Measurements from ENCODE around the gene LAMA3. TPM values are rescaled to one million over a fixed set of nuclear protein-coding genes. Genes with fewer than 3 reads are reported as not detected.

The LAMA3 gene
- total and polyA plus RNA-seq, 2 of the 13 experiments (the other 11 are each of a cell fraction or from before 2014, with no cell fraction given), result 0.45 to 2.2 TPM

DNA sequence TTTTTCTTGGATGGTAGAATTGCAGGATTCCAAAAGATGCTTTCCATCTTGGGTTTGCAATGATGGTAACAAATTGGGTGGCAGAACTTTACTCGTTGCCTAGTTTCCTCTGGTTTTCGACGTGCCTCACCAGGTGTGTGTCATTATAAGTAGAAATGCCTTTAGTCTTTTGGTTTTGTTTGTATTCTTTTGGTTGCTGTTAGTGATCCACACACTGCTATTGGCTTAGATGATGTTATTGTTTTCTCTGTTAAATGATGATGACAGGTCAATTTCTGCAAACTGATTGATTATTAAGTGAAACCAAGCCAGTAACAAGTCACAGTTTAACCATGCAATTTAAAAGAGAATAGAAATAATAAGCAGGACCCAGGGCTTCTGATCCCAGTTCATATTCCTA, 6.1 kb upstream of the LAMA3 start:
- no peaks in the 10 kb centered on the region; the same call in 1 of the 2 replicates for H3K4me1 ChIP-seq (ENCODE audit: insufficient read depth, low read length)
- FAIRE-seq (no peak), DNase-seq (ENCODE audit: low spot score) (no peak), ATAC-seq (no peak)
- H3K36me3 ChIP-seq (replicated peaks in 1 of 2; ENCODE audit: control insufficient read depth in 1 of 2, insufficient read depth in 2 of 2, low read length in 2 of 2), result no peaks in the 10 kb centered on the region
- WGBS (ENCODE audit: low lambda C conversion rate), result 76% methylated on average over 3 of the region's 3 CpGs
- H3K9ac ChIP-seq (ENCODE audit: insufficient read depth, low read depth, low read length), result no peak overlapping the region
- H3K9me3 ChIP-seq (ENCODE audit: low read length), result no peaks in the 10 kb centered on the region
- H4K20me1 ChIP-seq (ENCODE audit: insufficient read depth, low read length), result no peaks in the 10 kb centered on the region
- no peak overlapping the region for H2AFZ ChIP-seq (ENCODE audit: low read length)
- in situ Hi-C loops (cut with HindIII; ENCODE audit: extremely low pct_ligation_motif_present, low pct_unique_long_range_greater_than_20kb), result no loop called here
- H3K4me3 ChIP-seq (replicated peaks in 1 of 3; ENCODE audit: insufficient read depth in 1 of 3, low read depth in 2 of 3, low read length in 3 of 3), result no peak overlapping the region
- H3K27me3 ChIP-seq (ENCODE audit: control insufficient read depth in 1 of 2, insufficient read depth in 2 of 2, low read length in 2 of 2), result no peaks in the 10 kb centered on the region; a peak in 1 of 5 replicates
- TF ChIP-seq RORA (CRISPR knock-in tag; IDR thresholded peaks at IDR 0.05) (no peak), ZFAT (CRISPR knock-in tag; conservative IDR thresholded peaks at IDR 0.05) (no peak), ZNF816 (CRISPR knock-in tag; IDR thresholded peaks at IDR 0.05; ENCODE audit: borderline replicate concordance) (no peak), ZNF891 (CRISPR knock-in tag; IDR thresholded peaks at IDR 0.05) (no peak), EP300 (IDR thresholded peaks at IDR 0.05; ENCODE audit: low read depth in 2 of 2, low read length in 2 of 2) (no peak), EP300 (CRISPR knock-in tag; IDR thresholded peaks at IDR 0.05; ENCODE audit: borderline replicate concordance) (no peak), KAT7 (CRISPR knock-in tag; IDR thresholded peaks at IDR 0.05; ENCODE audit: borderline replicate concordance) (no peak), POLR2G (IDR thresholded peaks at IDR 0.05; ENCODE audit: low read depth, low read length) (no peak), AHR (CRISPR knock-in tag; IDR thresholded peaks at IDR 0.05) (no peak), ZNF530 (CRISPR knock-in tag; IDR thresholded peaks at IDR 0.05; ENCODE audit: low read depth) (no peak), ZNF124 (CRISPR knock-in tag; IDR thresholded peaks at IDR 0.05) (no peak), NFE2L1 (CRISPR knock-in tag; IDR thresholded peaks at IDR 0.05; ENCODE audit: borderline replicate concordance) (no peak), CBX1 (IDR thresholded peaks at IDR 0.05; ENCODE audit: low read depth) (no peak), AKAP8 (CRISPR knock-in tag; IDR thresholded peaks at IDR 0.05) (no peak)
- TF ChIP-seq, protein P1, sequence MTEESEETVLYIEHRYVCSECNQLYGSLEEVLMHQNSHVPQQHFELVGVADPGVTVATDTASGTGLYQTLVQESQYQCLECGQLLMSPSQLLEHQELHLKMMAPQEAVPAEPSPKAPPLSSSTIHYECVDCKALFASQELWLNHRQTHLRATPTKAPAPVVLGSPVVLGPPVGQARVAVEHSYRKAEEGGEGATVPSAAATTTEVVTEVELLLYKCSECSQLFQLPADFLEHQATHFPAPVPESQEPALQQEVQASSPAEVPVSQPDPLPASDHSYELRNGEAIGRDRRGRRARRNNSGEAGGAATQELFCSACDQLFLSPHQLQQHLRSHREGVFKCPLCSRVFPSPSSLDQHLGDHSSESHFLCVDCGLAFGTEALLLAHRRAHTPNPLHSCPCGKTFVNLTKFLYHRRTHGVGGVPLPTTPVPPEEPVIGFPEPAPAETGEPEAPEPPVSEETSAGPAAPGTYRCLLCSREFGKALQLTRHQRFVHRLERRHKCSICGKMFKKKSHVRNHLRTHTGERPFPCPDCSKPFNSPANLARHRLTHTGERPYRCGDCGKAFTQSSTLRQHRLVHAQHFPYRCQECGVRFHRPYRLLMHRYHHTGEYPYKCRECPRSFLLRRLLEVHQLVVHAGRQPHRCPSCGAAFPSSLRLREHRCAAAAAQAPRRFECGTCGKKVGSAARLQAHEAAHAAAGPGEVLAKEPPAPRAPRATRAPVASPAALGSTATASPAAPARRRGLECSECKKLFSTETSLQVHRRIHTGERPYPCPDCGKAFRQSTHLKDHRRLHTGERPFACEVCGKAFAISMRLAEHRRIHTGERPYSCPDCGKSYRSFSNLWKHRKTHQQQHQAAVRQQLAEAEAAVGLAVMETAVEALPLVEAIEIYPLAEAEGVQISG (CRISPR knock-in tag; IDR thresholded peaks at IDR 0.05), result no peak
- TF ChIP-seq, protein P2, sequence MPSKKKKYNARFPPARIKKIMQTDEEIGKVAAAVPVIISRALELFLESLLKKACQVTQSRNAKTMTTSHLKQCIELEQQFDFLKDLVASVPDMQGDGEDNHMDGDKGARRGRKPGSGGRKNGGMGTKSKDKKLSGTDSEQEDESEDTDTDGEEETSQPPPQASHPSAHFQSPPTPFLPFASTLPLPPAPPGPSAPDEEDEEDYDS (CRISPR knock-in tag; IDR thresholded peaks at IDR 0.05), result no peak
- ChIA-PET POLR2A (no interaction called here), CTCF (ENCODE audit: low intra/inter-chr PET ratio, low total read pairs) (no interaction called here)
- H3K4me2 ChIP-seq (ENCODE audit: low read depth, low read length), result no peak overlapping the region
- H3K79me2 ChIP-seq (ENCODE audit: insufficient read depth, low read length), result no peaks in the 10 kb centered on the region
- H3K27ac ChIP-seq (ENCODE audit: extremely low read length, insufficient read depth, low read length), result no peak overlapping the region
- BruUV-seq (replicated peaks), result no TSS peak
- intact Hi-C loops (cut with micrococcal nuclease; ENCODE audit: unreplicated experiment), result no loop called here
